Ramos (cell line): ENCODE measurements around the gene NIPBL.
"Not testable (repeated sequence)": the region's sequence is repeated elsewhere in the genome, so short reads cannot be mapped to it uniquely, and the experiment has no call there.

Experiments used
- in situ Hi-C: fragments of 300-500 bp; cut with MboI; formaldehyde crosslinking; loops from one replicate; pipeline ENCODE4 v1.14.3; 2022; ENCODE audit warnings: low sequenced_read_pairs; ENCODE audit not compliant: unreplicated experiment

NIPBL gene

GRCh38 chr5:36876965-36877666 is 547 bp downstream of the NIPBL start:
- in situ Hi-C loops, result loop anchor here (10.0 kb wide), 1 partner anchor 142 kb away; no protein-coding TSS in a partner anchor

GRCh38 chr5:36877667-36878391 is 1.3 kb downstream of the NIPBL start:
- in situ Hi-C loops, result loop anchor here (10.0 kb wide), 1 partner anchor 143 kb away; no protein-coding TSS in a partner anchor

GRCh38 chr5:36878392-36879082 is 2.0 kb downstream of the NIPBL start:
- in situ Hi-C loops, result loop anchor here (10.0 kb wide), 1 partner anchor 144 kb away; no protein-coding TSS in a partner anchor

- in situ Hi-C loops, result loop anchor here (10.0 kb wide), 1 partner anchor 145 kb away; no protein-coding TSS in a partner anchor
Measured at GRCh38 chr5:36879274-36880033, 2.9 kb downstream of the NIPBL start.

- in situ Hi-C loops, result no loop called here
Measured at GRCh38 chr5:36880761-36881160, 4.2 kb downstream of the NIPBL start.

- in situ Hi-C loops, result no loop called here
Measured at GRCh38 chr5:36881304-36881703, 4.7 kb downstream of the NIPBL start.

- in situ Hi-C loops, result no loop called here
Measured at GRCh38 chr5:36881807-36882206, 5.2 kb downstream of the NIPBL start.

- in situ Hi-C loops, result no loop called here
Measured at GRCh38 chr5:36882250-36882649, 5.7 kb downstream of the NIPBL start.

- in situ Hi-C loops, result no loop called here
Measured at GRCh38 chr5:36883894-36884462, 7.4 kb downstream of the NIPBL start.

GRCh38 chr5:36885149-36885548 is 8.6 kb downstream of the NIPBL start:
- in situ Hi-C loops, result no loop called here

- in situ Hi-C loops, result no loop called here
Measured at GRCh38 chr5:36885566-36886485, 9.3 kb downstream of the NIPBL start.

GRCh38 chr5:36886791-36887190 is 10.2 kb downstream of the NIPBL start:
- in situ Hi-C loops, result no loop called here

GRCh38 chr5:36887532-36887931 is 11.0 kb downstream of the NIPBL start:
- in situ Hi-C loops, result no loop called here

- in situ Hi-C loops, result no loop called here
Measured at GRCh38 chr5:36888303-36888702, 11.7 kb downstream of the NIPBL start.

GRCh38 chr5:36889264-36889663 is 12.7 kb downstream of the NIPBL start:
- in situ Hi-C loops, result no loop called here

- in situ Hi-C loops, result no loop called here
Measured at GRCh38 chr5:36891266-36891665, 14.7 kb downstream of the NIPBL start.

- in situ Hi-C loops, result not testable (repeated sequence)
Measured at GRCh38 chr5:36892085-36892830, 15.7 kb downstream of the NIPBL start.

GRCh38 chr5:36894954-36895353 is 18.4 kb downstream of the NIPBL start:
- in situ Hi-C loops, result no loop called here
